Mesodermal cell (in vitro differentiated cells): ENCODE data around the gene DENND4B.

Experiments used
- H3K27ac ChIP-seq: 2 replicates; pipeline ENCODE4 v1.7.0; 2013; ENCODE audit warnings: mild to moderate bottlenecking, low read depth, low read length, moderate library complexity; ENCODE audit not compliant: severe bottlenecking
- H3K36me3 ChIP-seq: 2 replicates; pipeline ENCODE4 v1.7.1; 2013; ENCODE audit warnings: mild to moderate bottlenecking, low read length, moderate library complexity; ENCODE audit not compliant: control insufficient read depth, insufficient read depth
- H3K4me1 ChIP-seq: one replicate; pipeline ENCODE4 v1.7.1; 2013; ENCODE audit warnings: mild to moderate bottlenecking, low read length; ENCODE audit not compliant: insufficient read depth, control insufficient read depth, poor library complexity, severe bottlenecking
- H3K4me3 ChIP-seq: 2 replicates; pipeline ENCODE4 v1.7.0; 2013; ENCODE audit warnings: low read length, control low read depth, mild to moderate bottlenecking; ENCODE audit not compliant: insufficient read depth, poor library complexity, severe bottlenecking; ENCODE audit errors: extremely low read depth
- H3K9me3 ChIP-seq: 2 replicates; pipeline ENCODE4 v1.7.1; 2013; ENCODE audit warnings: mild to moderate bottlenecking, low read length, moderate library complexity; ENCODE audit not compliant: control insufficient read depth
- WGBS, 2 experiments: methylation state at CpG; one replicate each; pipeline ENCODE4 v1.1.5; 2013; ENCODE audit warnings: missing lambda C conversion rate in 2 of 2; ENCODE audit not compliant: insufficient coverage in 2 of 2; 5-methylcytosine and 5-hydroxymethylcytosine counted together

The DENND4B gene

DNA sequence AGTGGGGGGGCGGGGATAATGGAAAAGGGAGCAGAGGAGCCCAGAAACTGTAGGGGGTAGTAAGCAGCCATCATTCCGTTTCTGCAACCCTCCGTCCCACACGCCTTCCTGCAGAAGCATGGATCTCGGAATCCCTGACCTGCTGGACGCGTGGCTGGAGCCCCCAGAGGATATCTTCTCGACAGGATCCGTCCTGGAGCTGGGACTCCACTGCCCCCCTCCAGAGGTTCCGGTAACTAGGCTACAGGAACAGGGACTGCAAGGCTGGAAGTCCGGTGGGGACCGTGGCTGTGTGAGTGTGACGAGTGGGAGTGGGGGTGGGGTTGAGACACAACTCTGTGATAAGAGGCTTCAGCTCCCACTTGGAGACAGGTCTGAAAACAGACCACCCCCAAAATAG is 21.9 kb upstream of the DENND4B start:
- H3K4me3 ChIP-seq = peak overlapping the region; percentile 61
- H3K27ac ChIP-seq = no peak overlapping the region
- WGBS, 2 experiments = 79 to 83% methylated on average over 12 of the region's 13 CpGs
- H3K36me3 ChIP-seq = peaks cover 1% of the 10 kb centered on the region
- peaks cover 8% of the 10 kb centered on the region for H3K4me1 ChIP-seq
- H3K9me3 ChIP-seq = no peaks in the 10 kb centered on the region

- peak overlapping the region; percentile 61 for H3K4me3 ChIP-seq
- WGBS, 2 experiments = 47 to 62% methylated on average over 2 of the region's 8 CpGs
- H3K9me3 ChIP-seq = no peaks in the 10 kb centered on the region
Measured at GRCh38 chr1:153968000-153968363, 21.5 kb upstream of the DENND4B start.

DNA sequence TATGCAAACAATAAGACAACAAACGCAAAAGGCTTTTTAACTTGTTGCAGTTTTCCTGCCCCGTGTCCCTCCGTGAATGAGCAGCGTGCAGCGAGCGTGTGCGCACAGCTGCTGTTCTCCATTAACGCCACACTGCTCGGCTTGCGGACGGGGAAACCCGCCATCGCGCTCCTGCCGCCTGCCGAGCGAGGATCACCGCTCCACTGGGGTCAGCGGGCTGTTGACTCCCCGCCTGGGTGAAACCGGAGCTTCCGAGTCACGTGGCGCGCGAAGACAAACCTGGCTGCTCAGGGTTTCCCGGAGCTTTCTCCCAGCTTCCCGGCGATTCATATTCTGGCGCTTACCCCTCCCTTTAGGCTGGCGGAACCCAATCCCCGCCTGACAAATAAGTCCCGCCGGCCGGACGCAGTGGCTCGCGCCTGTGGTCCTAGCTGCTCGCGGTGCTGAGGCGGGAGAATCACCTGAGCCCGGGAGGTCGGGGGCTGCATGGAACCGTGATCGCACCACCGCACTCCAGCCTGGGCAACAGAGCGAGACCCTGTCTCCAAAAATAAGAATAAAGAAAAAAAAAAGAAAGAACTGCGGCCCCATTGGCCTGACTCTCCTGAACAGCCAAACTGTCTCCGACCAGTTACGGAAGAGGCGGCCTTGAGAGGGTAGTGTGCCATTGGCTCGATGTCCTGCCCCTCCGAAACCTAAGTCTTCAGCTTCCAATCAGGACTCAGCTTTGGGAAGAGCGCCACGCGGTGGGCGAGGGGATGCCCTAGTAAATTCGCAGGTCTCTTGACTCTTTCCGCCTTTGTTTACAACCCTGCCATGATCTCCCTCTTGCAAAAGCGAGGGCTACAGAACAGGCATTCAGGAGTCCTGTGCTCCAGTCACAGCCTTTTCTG is 20.8 kb upstream of the DENND4B start, which contains the start of gene CREB3L4:
Gene CREB3L4, plus strand, starts transcription at position 796 of the 893 bp plus-strand sequence. CDS start 624 bp downstream, outside the sequence.
- 1% methylated on average over 50 to 55 of the region's 60 CpGs for WGBS, 2 experiments
- Histone ChIP-seq H3K36me3 (no peaks in the 10 kb centered on the region), H3K9me3 (no peaks in the 10 kb centered on the region), H3K4me1 (peaks cover 8% of the 10 kb centered on the region), H3K4me3 (peak within 1 kb of the TSS; percentile 61), H3K27ac (peak within 1 kb of the TSS; percentile 95)

More at GRCh38 chr1:153968000-153968363, 21.5 kb upstream of the DENND4B start:
- H3K36me3 ChIP-seq = no peaks in the 10 kb centered on the region
- peak overlapping the region; percentile 95 for H3K27ac ChIP-seq
- H3K4me1 ChIP-seq = peaks cover 8% of the 10 kb centered on the region

DNA sequence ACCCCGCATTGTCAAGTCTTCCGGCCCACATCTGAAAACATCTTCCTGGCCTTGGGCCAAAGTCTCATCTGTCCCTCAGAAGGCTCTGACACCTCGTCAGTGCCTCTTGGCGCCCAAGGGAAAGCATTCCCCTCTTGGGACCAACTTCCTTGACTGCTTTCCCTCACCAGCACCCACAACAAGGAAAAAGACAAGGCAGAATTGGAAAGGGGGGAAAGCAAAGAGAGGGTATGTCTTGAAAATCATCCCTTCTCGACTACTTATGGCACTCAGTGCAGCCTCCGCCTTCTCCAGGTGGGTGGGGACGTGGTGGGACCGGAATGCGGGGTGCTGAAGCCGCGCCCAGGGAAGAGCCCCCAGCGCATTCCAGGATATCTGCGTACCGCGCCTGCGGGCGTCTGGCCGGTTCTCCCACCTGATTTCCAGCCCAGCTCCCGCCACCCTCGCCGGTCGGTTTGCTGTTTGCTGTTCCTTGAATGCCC is 17.4 kb upstream of the DENND4B start:
- Histone ChIP-seq H3K27ac (peak overlapping the region; percentile 96), H3K9me3 (no peaks in the 10 kb centered on the region), H3K4me1 (peaks cover 15% of the 10 kb centered on the region), H3K4me3 (peak overlapping the region; percentile 75), H3K36me3 (peaks cover 29% of the 10 kb centered on the region)
- WGBS, 2 experiments = 0 to 1% methylated on average over 18 to 20 of the region's 22 CpGs

DNA sequence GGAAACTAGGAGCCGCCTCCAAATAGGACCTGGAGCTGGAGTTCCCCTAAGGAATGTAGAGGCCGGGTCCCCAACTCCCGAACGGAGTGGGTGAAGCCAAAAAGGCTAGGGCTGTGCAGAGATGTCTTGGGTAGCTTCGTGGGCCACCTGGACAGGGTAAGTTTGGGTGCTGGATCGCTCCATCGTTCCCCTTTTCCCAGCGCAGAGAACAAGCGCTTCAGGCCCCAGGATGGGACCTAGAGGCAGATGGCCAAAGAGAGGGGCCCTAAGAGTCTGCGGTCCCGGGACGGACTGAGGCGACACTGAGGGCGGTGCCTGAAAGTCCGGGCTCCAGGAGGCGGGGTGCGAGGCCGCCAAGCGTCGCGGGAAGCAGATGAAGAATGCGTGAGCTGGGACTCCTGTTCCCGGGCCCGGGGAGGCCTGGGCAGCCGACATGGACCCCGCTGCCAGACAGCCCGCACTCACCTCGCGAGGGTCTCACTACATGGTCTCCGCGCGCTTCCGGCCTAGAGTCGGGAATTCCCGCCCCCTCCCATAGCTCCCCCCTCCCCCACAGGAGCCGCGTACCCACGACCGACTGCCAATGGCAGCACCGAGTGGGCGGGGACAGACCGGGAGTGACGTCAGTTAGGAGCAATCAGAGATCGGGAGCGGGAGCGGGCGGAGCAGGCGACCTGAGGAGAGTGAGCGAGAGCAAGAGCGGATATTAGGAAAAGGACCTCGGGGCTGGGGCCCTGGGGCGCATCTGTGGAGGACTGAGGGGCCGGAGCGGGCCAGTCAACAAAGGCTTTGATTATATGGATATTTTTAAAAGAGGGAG is 16.7 kb upstream of the DENND4B start, which contains the start of gene SLC39A1:
Gene SLC39A1, minus strand, starts transcription at position 508 of the 820 bp plus-strand sequence. CDS start 822 bp downstream, outside the sequence.
- Histone ChIP-seq H3K4me3 (peak within 1 kb of the TSS; percentile 75), H3K4me1 (peaks cover 11% of the 10 kb centered on the region), H3K36me3 (peaks cover 29% of the 10 kb centered on the region), H3K27ac (peak within 1 kb of the TSS; percentile 96), H3K9me3 (no peaks in the 10 kb centered on the region)
- 0% methylated on average over 38 to 48 of the region's 54 CpGs for WGBS, 2 experiments

DNA sequence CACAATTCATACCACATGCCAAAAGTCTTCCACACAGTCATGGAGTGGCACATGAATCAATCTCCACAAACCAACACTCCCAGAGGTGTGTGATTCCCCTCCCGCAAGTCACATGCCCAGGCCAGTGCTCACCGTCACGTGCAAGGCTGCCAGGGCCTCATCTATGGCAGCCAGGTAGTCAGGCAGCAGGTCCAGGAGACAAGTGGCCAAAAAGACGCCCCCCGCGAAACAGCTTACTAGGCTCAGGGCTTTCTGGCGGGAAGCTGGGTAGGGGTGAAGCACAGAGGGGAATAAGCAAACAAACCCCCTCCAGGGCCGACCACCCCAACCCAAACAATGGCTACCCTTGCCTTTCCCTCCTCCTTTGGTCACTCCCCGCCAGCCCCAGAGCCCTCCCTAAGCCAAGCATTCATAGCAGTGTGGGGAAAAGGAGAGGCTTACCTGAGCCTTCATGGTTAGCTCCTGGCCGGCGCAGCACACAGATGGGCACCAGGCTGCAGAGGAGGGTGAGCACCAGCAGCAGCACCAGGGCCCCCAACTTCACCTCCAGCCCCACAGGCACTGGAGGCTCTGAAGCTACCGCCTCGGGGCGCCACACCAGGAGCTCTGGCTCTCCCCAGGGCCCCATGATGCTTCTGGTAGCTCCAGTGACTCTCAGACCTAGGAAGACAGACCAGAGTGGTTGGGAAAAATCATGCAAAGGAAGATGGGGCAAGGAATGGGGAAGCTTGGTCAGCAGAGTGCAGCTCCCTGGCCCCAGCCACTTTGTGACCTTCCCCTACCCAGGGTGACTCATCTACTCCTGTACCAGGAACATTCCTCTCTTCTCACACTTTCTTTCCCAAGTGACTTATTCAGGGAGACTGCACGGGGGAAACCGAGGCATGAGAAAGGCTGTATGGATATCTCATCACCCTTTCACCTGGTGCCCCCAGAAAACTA is 15.8 kb upstream of the DENND4B start:
- peak overlapping the region; percentile 75 for H3K4me3 ChIP-seq
- H3K27ac ChIP-seq = peak overlapping the region; percentile 96
- no peaks in the 10 kb centered on the region for H3K9me3 ChIP-seq
- H3K4me1 ChIP-seq = peaks cover 7% of the 10 kb centered on the region
- peaks cover 29% of the 10 kb centered on the region for H3K36me3 ChIP-seq
- WGBS, 2 experiments = 5 to 18% methylated on average over 3 to 10 of the region's 16 CpGs

DNA sequence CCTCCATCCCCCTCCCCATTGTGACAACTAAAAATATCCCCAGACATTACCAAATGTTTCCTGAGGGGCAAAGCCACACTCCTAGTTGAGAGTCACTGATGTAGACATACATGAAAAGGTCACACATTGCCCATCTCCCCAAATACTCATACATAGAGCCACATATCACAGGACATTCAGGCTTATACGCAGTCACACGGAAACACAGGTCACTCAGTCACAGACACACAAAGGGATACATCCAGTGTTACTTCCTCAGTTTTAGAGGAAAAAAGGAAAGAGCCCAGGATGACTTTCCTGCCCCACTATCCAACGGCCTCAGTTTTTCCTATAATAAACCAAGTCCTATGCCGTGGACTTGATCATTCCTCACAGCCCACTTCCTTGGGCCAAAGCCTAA is 14.9 kb upstream of the DENND4B start:
- H3K9me3 ChIP-seq = no peaks in the 10 kb centered on the region
- H3K4me1 ChIP-seq = peaks cover 13% of the 10 kb centered on the region
- peaks cover 29% of the 10 kb centered on the region for H3K36me3 ChIP-seq
- H3K4me3 ChIP-seq = peak overlapping the region; percentile 75
- WGBS, 2 experiments = 68 to 71% methylated on average over 4 of the region's 4 CpGs
- H3K27ac ChIP-seq = no peak overlapping the region

- Histone ChIP-seq H3K36me3 (peaks cover 29% of the 10 kb centered on the region), H3K9me3 (no peaks in the 10 kb centered on the region), H3K27ac (no peak overlapping the region), H3K4me3 (no peak overlapping the region), H3K4me1 (peaks cover 16% of the 10 kb centered on the region)
- WGBS, 2 experiments = 96 to 97% methylated on average over 9 to 11 of the region's 11 CpGs
Measured at GRCh38 chr1:153960206-153960605, 13.7 kb upstream of the DENND4B start.

DNA sequence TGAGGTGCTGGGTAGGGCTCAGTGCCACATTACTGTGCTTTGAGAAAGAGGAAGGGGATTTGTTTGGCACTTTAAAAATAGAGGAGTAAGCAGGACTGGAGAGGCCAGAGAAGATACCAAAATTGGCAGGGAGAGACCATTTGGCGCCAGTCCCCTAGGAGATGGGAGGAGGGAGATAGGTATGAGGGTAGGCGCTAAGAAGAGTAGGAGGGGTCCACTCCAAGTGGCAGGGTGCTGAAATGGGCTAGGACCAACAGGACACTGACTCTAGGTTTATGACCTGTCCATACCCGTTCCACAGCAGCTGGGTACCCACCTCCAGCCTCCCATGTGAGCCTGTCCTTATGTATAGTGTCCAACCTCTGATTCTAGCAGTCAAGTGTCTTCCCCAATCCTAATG is 12.9 kb upstream of the DENND4B start:
- H3K4me1 ChIP-seq = peaks cover 16% of the 10 kb centered on the region
- peaks cover 36% of the 10 kb centered on the region for H3K36me3 ChIP-seq
- H3K27ac ChIP-seq = peak overlapping the region; percentile 2
- no peaks in the 10 kb centered on the region for H3K9me3 ChIP-seq
- no peak overlapping the region for H3K4me3 ChIP-seq
- 79 to 100% methylated on average over 1 to 3 of the region's 3 CpGs for WGBS, 2 experiments

- no peaks in the 10 kb centered on the region for H3K9me3 ChIP-seq
- H3K4me3 ChIP-seq = peak overlapping the region; percentile 94
- peaks cover 16% of the 10 kb centered on the region for H3K4me1 ChIP-seq
- 56 to 66% methylated on average over 3 of the region's 4 CpGs for WGBS, 2 experiments
- H3K27ac ChIP-seq = peak overlapping the region; percentile 25
- peaks cover 41% of the 10 kb centered on the region for H3K36me3 ChIP-seq
Measured at GRCh38 chr1:153958961-153959260, 12.4 kb upstream of the DENND4B start.
